ENCODE data around the gene ASTN1.
A peak's percentile ranks its signal among the peaks of the same experiment; 100 is the strongest.

The ASTN1 gene

DNA sequence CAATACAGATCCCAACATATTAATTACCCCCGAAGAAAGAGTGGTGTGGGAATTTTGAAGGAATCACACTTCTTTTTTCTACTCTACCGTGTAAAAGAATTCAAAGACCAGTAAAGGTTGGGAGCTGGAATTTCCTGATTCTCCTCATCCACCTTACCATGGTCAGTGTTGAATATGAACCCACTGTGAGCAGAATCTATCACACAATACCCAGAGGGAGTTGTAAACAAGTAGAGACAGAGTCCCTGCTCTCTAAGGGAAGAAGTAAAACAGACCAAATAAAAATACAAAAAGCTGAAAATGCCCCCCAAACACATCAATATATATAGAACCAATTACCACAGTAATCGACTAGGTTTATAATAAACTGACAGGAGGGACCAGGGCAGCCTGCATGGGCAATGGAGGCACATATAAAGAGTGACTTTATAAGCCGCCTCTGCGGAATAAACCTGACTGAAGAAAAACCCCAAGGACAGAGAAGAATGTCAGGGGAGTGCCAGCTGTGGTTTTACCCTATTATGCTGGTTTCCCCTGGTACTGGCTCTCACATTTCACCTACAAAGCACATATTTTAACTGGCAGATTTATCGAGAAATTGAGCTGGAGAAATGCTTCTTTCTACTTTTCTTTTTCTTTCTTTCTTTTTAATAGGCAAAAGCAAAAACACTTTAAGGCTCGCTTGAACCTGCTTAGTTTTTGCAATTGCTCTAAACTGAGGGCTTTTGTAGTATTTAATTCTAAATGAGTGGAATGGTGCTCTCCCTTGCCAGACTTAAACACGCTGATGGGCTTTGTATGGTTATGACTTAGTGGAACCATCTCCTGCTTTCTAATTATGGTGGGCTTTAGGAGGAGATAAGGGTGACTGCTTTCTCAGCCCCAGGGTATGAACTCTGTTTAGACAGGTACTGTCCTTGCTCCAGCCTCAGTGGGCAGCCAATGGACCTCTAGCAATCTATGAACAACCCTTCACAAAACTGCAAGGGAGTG, 244.8 kb downstream of the ASTN1 start:
- DNase-seq, result no peak

DNA sequence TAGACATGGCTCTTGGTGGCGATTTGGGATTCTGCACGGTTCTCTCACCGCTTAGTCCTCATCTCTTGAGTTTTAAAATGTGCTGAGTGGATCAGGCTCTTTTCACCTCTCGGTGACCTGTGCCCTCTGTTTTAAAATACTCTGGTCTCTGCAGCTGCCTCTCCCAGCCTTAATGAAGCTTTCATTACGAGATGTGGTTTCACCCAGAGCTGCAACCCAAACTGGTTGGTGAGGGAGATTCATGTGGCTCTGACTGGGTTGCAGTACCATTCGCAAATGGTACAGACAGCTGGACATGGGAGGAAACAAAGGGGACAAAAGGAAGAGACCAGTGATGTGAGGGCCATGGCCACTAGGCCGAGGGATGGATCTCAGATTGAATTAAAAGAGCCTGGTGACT, 258.9 kb downstream of the ASTN1 start:
- no peak for DNase-seq

- DNase-seq, result no peak
Measured at GRCh38 chr1:176904057-176904751, 260.3 kb downstream of the ASTN1 start.

- DNase-seq, result no peak
Measured at GRCh38 chr1:176903474-176903873, 261.0 kb downstream of the ASTN1 start.

- no peak for DNase-seq
Measured at GRCh38 chr1:176899321-176899720, 265.2 kb downstream of the ASTN1 start.

- DNase-seq, result peak; percentile 2
Measured at GRCh38 chr1:176897350-176898236, 266.9 kb downstream of the ASTN1 start.

DNA sequence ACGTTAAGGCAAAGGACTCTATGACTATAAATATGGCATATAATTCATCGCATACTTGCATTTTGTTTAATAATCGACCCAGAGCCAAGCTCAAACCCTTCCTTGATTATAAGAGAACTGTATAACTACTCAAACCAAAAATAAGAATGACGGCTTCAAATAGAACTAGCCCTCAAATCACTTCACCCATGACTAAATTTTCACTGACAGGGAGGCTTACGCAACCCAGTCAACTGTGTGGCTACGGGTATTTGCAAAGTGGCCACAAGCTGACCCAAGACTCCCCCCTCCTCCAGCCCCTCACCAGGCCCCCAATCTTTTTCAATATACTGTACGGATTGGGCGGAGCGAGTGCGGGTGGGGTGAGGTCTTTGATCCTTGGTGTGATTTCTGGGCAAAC, 268.3 kb downstream of the ASTN1 start:
- no peak for DNase-seq

- no peak for DNase-seq
Measured at GRCh38 chr1:176894450-176894849, 270.1 kb downstream of the ASTN1 start.

- DNase-seq, result no peak
Measured at GRCh38 chr1:176893625-176894352, 270.7 kb downstream of the ASTN1 start.

DNA sequence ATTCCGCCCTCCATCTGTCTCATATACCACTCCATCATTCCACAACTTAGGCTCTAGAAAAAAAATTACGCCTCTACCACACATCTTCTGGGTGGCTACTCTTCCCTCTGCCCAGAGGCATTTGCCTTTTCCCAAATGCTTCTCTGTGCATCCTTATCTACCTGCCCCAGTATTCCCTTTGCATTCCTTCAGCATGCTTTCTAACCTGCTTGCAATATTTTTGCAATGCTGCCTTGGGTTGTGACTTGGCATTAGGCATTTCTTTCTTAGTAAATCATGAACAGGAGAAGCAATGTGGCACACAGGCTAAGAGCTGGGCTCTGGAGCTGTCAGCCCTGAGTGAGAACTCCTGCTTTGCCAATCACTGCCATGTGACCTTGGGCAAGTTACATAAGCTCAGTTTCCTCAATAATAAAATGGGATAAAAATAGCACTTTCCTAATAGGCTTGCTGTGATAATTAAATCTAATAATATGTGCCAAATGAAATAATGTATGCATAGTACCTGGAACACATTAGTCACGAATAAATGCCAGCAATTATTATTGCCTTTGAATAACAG, 276.0 kb downstream of the ASTN1 start:
- DNase-seq, result no peak

GRCh38 chr1:176885751-176886150, 278.8 kb downstream of the ASTN1 start:
- DNase-seq, result no peak

DNA sequence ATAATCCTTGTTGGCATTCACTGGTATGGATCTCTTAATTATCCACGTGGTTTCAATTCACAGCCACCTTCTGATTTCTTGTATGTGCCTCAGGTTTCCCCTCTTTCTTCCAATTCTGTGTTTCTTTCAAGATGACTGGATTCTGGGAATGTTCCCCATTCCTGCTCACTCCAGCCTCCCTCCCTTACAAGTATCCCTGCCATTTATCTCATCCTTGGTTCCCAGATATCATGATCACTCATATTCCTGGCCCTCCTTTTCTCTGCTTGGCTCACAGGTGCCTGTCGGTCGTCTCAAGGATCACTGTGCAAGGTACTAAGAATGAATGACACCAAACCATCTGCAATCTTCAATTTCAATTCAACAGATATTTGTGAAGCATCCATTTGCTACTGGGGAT, 279.2 kb downstream of the ASTN1 start:
- no peak for DNase-seq

DNA sequence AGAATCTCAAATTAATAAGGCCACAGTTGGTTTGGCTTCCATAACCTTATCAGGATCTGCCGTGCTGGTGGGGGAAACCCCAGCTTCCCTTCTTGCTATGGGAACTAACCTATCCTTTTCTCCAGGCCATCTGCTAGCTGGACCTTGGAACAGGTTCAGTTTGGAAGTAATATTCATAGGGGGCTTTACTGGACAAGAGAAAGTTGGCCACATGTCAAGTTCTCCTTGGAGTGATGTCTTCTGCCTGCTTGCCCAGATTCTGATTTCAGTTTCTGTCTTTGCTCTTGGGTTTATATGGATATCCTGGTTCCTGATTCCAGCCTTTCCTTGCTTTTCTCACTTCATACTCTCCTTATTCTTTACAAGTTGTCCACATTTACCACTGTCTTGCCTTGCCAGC, 279.6 kb downstream of the ASTN1 start:
- DNase-seq, result no peak

- no peak for DNase-seq
Measured at GRCh38 chr1:176884286-176884685, 280.2 kb downstream of the ASTN1 start.

DNA sequence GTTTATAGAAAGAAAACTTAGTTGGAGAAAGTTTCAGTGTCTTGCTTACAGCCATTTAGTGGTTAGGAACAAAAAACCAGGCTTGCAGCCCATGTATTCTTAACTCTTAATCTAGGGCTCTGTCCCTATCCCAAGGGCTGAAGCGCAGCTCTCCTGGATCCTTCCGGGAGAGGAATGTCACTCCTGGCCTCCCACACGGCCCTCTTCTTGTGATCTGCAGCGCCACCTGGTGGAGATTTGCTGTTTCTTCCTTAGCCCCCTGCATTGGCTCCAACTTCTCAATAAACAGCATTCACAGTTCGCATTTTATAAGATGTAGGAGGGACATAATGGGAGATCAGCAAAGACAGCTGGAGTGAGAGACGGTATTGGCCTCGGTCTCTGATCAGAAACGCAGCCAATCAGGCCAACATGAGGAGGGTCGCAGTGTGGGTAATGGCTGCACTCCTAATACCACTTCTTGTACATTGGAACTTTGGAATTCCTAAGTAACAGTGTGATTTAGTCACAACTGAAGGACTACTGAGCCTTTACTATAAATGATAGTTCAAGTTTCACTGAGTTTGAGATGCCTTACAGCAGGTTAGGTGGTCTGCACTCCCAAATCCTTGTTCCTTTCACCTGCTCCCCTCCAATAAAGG, 283.4 kb downstream of the ASTN1 start:
- DNase-seq, result peak; percentile 23

- no peak for DNase-seq
Measured at GRCh38 chr1:176879784-176880620, 284.5 kb downstream of the ASTN1 start.

DNA sequence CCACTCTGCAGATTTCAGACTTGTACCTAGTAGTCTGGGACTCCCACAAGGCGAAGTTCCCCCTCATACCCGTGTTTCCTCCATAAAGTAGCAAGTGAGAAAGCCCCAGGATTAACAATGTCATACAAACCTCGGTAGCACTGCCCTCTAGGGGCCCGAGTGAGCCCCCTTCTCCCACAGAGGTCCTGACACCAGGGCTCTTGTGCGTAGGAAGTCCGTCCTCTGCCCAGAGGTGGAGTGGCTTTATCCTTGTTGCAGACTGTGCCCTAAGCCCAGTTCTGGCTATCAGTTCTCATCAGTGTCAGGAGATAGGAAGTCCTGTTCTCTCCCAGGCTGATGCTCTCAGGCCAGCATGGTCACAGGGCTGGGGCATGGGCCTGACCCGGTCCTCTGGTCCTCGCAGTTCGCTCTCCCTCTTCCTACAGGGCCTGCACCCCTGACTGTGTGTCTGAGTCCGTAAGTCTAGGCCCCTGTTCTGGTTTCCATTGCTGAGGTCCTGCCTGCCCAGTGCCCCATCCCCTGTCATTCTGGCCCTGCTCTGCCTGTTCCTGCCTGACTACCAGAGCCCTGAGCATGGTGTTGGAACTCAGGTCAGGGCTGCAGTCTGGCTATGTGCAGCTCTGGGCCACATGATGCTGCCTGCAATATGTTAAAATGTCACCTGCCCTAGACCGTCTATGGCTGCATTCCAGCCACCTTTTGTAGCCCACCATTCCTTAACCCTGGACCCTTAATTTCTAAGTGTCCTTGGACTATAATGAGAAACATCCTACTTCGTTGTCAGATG, 285.6 kb downstream of the ASTN1 start:
- no peak for DNase-seq

GRCh38 chr1:176877557-176877956, 287.0 kb downstream of the ASTN1 start:
- DNase-seq, result no peak

- DNase-seq, result no peak
Measured at GRCh38 chr1:176876966-176877515, 287.5 kb downstream of the ASTN1 start.
